Pancreas (tissue), 10 donors: ENCODE measurements around the gene PDF. TPM values are rescaled to one million over a fixed set of nuclear protein-coding genes. Genes with fewer than 3 reads are reported as not detected.

ENCODE experiments used
- ATAC-seq, 4 donors: fragments of 200-7000 bp; cut with Tn5 transposase; one replicate each; pipeline versions ENCODE4 v1.8.0 to v1.9.1; 2020; ENCODE audit warnings: mild to moderate bottlenecking in 4 of 4, moderate library complexity in 4 of 4
- DNase-seq, 6 donors: peaks; one replicate each; pipeline ENCODE4 v3.0.0-alpha.2; 2020
- FAIRE-seq: peaks from 2 replicates; lab custom pipeline; 2012; peaks lifted over from hg19 to GRCh38; lab: Jason Lieb, UNC
- H3K27ac ChIP-seq, 4 donors: fragments of 200-600 bp; sonication (generic); 1 replicate in 3 of 4; 2 replicates in 1 of 4; pipeline versions ENCODE4 v1.5.0 to v1.8.0; 2020
- H3K27me3 ChIP-seq, 4 donors: fragments of 200-600 bp; one replicate each; pipeline ENCODE4 v1.8.0; 2021
- H3K36me3 ChIP-seq, 3 donors: fragments of 200-600 bp; sonication (generic) in 1 of 3; one replicate each; pipeline versions ENCODE4 v1.5.0 to v1.8.0; 2020 to 2021
- H3K4me1 ChIP-seq, 3 donors: fragments of 200-600 bp; one replicate each; pipeline ENCODE4 v1.8.0; 2021
- H3K4me3 ChIP-seq, 4 donors: fragments of 200-600 bp; sonication (generic) in 2 of 4; one replicate each; pipeline versions ENCODE4 v1.5.0 to v1.8.0; 2020 to 2021
- H3K9me3 ChIP-seq, 4 donors: fragments of 200-600 bp; one replicate each; pipeline ENCODE4 v1.8.0; 2021
- CTCF ChIP-seq, 4 donors: fragments of 200-600 bp; sonication (generic) in 3 of 4; IDR thresholded peaks; one replicate each; pipeline versions ENCODE4 v1.5.0 to v1.8.0; 2021; ENCODE audit warnings: antibody characterized with exemption in 4 of 4
- WGBS, 2 donors: extraction: QIAGEN DNeasy Blood & Tissue Kit; methylation state at CpG; one replicate each; pipeline ENCODE4 v1.1.7; 2013; 5-methylcytosine and 5-hydroxymethylcytosine counted together
- intact Hi-C, 3 donors: fragments of 100-400 bp; cut with DNase I; formaldehyde crosslinking; loops; one replicate each; pipeline versions ENCODE4 v1.11.1 to v1.14.2; 2022
- polyA plus RNA-seq, 2 donors: library from polyadenylated mRNA; stranded (reverse); fragments of 200-250 nt; gene quantifications; one replicate each; pipeline ENCODE4 v1.2.3, GENCODE V29; 2013
- total RNA-seq, 6 donors: library from RNA; stranded (reverse); fragmentation: NEBNext Ultra II Directional in 4 of 6; extraction: Animal tissue kit (Norgen Biotek cat#: 25700) in 4 of 6; gene quantifications; one replicate each; pipeline versions ENCODE4 v1.2.1 to v1.2.4, GENCODE V29; 2021 to 2023
- donor health status: healthy with polysubstance abuse.
- donor health status: DM: no; HTN: no; CAD: no; lungs with moderate emphysema.
- donor health status: DM: no; HTN: no; CAD: no.
- donor health status: control.
- donor health status: control.
- donor health status: Bipolar disorder and iron deficiency.
- donor health status: DM: yes; HTN: yes; CAD: no.
- donor health status: DM: no; HTN: no; CAD: no.
- donor health status: DM: no; HTN: no; CAD: no.
- donor health status: DM: yes; HTN: yes; CAD: no.

PDF gene
- 10 to 100 TPM in 1 of 6 donors, 1 to 10 TPM in 5; 3.1 to 14.0 (median 7.7) TPM for total RNA-seq
- polyA plus RNA-seq = 1 to 10 TPM; 2.2 to 4.6 TPM

DNA sequence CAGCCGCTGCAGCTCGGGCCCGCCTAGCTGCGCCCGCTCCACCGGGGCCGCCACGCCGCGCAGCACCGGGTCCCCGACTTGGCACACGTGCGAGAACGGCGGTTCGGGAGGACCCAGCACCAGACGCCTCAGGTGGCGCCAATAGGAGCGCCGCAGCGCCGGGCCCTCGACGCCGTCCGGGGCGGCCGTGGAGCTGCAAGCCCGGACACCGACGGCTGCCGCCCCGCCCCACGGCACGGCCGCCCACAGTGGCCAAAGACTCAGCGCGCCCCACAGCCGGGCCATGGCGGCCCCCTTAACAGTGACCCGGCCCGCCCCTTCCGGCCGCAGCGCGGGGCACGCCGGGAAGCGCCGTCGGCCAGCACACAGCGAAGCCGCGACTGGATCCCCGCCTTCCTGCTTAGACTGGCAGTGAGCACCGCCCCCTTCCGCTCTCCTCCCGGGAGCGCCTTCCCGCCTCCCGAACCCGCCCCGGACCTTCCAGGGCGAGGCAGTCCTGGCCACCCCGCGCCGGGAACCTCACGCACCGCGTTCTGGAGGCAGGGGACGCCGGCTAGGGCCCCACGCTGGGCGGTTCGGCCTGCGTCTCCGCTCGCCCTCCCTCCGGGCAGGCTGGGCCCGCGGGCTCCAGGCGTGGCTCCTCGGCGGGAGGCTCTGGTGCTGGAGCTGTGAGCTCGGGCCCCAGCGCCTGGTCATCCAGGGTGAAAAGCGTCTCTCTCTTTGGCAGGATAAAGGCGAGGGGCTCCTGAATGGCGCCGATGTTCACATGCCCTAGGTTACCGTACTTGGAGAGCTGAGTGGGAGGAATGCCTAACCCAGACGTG lies at the start of gene PDF:
TSS of gene PDF (minus strand) at position 303 of the 824 bp plus-strand sequence. CDS start at position 285, 18 bp downstream.
- 0 to 1% methylated on average over 68 to 93 of the region's 93 CpGs for WGBS, 2 donors
- Histone ChIP-seq H3K9me3 (no peaks in the 10 kb centered on the region), H3K27me3 (no peaks in the 10 kb centered on the region), H3K4me3 (peak within 1 kb of the TSS; percentile 75 to 99 (median 98)), H3K36me3 (peaks cover 0 to 43% (median 0%) of the 10 kb centered on the region in 3 donors), H3K27ac (peak within 1 kb of the TSS; percentile 78 to 84 (median 82)), H3K4me1 (peaks cover 9 to 32% (median 28%) of the 10 kb centered on the region in 3 donors)
- intact Hi-C loops = no loop called here
- TF ChIP-seq CTCF (IDR thresholded peaks at IDR 0.05) = no peak
- ATAC-seq = peak; percentile 93 to 96 (median 94)
- no peak for FAIRE-seq
- peak; percentile 92 to 97 (median 95) for DNase-seq

GRCh38 chr16:69378760-69379159 lies 48.4 kb upstream of the PDF start:
- FAIRE-seq = no peak
- no peak for DNase-seq
- no peak for TF ChIP-seq CTCF (IDR thresholded peaks at IDR 0.05)
- H3K27ac ChIP-seq = no peak overlapping the region
- H3K4me3 ChIP-seq = no peak overlapping the region
- H3K27me3 ChIP-seq = no peaks in the 10 kb centered on the region
- peaks cover 0 to 6% (median 0%) of the 10 kb centered on the region in 3 donors for H3K36me3 ChIP-seq
- intact Hi-C loops = no loop called here
- no peak for ATAC-seq
- 81 to 92% methylated on average over 1 of the region's 1 CpG for WGBS, 2 donors
- no peaks in the 10 kb centered on the region for H3K9me3 ChIP-seq
- peaks cover 0 to under 1% (median 0%) of the 10 kb centered on the region in 3 donors for H3K4me1 ChIP-seq

DNA sequence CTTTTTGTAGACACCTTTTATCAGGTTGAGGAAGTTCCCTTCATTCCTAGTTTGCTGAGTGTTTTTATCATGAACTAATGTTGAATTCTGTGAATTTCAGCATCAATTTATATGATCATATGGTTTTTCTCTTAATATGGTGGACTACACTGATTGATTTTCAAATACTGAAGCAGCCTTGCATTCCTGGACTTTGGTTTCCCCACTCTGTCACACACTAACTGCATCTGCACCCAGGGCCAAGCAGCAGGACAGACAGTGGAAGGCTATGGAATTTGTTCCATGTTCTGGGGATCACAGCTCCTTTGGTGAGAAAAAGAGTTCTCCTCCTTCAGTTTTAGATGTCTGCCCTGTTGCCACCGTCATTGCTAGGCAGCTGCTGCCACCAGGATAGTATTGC lies 47.6 kb upstream of the PDF start:
- intact Hi-C loops = no loop called here
- no peak for ATAC-seq
- H3K36me3 ChIP-seq = peaks cover 0 to under 1% (median 0%) of the 10 kb centered on the region in 3 donors

GRCh38 chr16:69376393-69377059 lies 46.1 kb upstream of the PDF start:
- no peak for FAIRE-seq
- intact Hi-C loops = no loop called here
- WGBS, 2 donors = 95 to 97% methylated on average over 10 of the region's 10 CpGs
- Histone ChIP-seq H3K9me3 (no peaks in the 10 kb centered on the region), H3K36me3 (peaks cover 0 to under 1% (median 0%) of the 10 kb centered on the region in 3 donors), H3K27ac (no peak overlapping the region), H3K4me1 (no peaks in the 10 kb centered on the region), H3K27me3 (no peaks in the 10 kb centered on the region), H3K4me3 (no peak overlapping the region)
- no peak for ATAC-seq
- no peak for TF ChIP-seq CTCF (IDR thresholded peaks at IDR 0.05)
- no peak for DNase-seq

More for the DNA sequence above, 47.6 kb upstream of the PDF start:
- Histone ChIP-seq H3K9me3 (no peaks in the 10 kb centered on the region), H3K4me1 (no peaks in the 10 kb centered on the region), H3K27me3 (no peaks in the 10 kb centered on the region), H3K27ac (no peak overlapping the region), H3K4me3 (no peak overlapping the region)
- no peak for TF ChIP-seq CTCF (IDR thresholded peaks at IDR 0.05)
- FAIRE-seq (no peak), DNase-seq (no peak)
- WGBS, 2 donors = 92 to 94% methylated on average over 1 of the region's 1 CpG
